CD14-positive monocyte (primary cell): ENCODE measurements around the gene GPR39. TPM values are rescaled to one million over a fixed set of nuclear protein-coding genes. Genes with fewer than 3 reads are reported as not detected.

Experiments used
- DNase-seq, 3 donors: peaks; one replicate each; pipeline ENCODE4 v3.0.0-alpha.2; 2011 to 2022
- H2AFZ ChIP-seq: 2 replicates; pipeline ENCODE4 v1.6.0; 2012; ENCODE audit warnings: mild to moderate bottlenecking, low read depth, low read length, inconsistent platforms; ENCODE audit not compliant: insufficient read depth, poor library complexity, severe bottlenecking
- H3K27ac ChIP-seq, 2 donors: 1 replicate in 1 of 2; 2 replicates in 1 of 2; pipeline ENCODE4 v1.5.1; 2012 to 2013; ENCODE audit warnings: low read length in 2 of 2, control low read depth in 1 of 2, inconsistent platforms in 1 of 2, low read depth in 1 of 2, mild to moderate bottlenecking in 1 of 2
- H3K27me3 ChIP-seq, 2 donors: one replicate each; pipeline versions ENCODE4 v1.6.0 to v1.6.1; 2011 to 2013; ENCODE audit warnings: low read length in 2 of 2; ENCODE audit not compliant: control insufficient read depth in 2 of 2, insufficient read depth in 2 of 2
- H3K36me3 ChIP-seq, 2 donors: replicated peaks in 1 of 2; 1 replicate in 1 of 2; 2 replicates in 1 of 2; pipeline versions ENCODE4 v1.5.1 to v1.6.1; 2012 to 2013; ENCODE audit warnings: low read length in 2 of 2, control low read depth in 1 of 2, inconsistent platforms in 1 of 2, mild to moderate bottlenecking in 1 of 2; ENCODE audit not compliant: insufficient read depth in 2 of 2, control insufficient read depth in 1 of 2
- H3K4me1 ChIP-seq, 2 donors: 1 replicate in 1 of 2; 2 replicates in 1 of 2; pipeline versions ENCODE4 v1.5.1 to v1.6.1; 2012 to 2013; ENCODE audit warnings: low read length in 2 of 2, control low read depth in 1 of 2, inconsistent platforms in 1 of 2, mild to moderate bottlenecking in 1 of 2, moderate library complexity in 1 of 2; ENCODE audit not compliant: insufficient read depth in 2 of 2, control insufficient read depth in 1 of 2
- H3K4me2 ChIP-seq: replicated peaks from 2 replicates; pipeline ENCODE3; 2012; ENCODE audit warnings: low read length, moderate library complexity, mild to moderate bottlenecking; ENCODE audit not compliant: poor library complexity, severe bottlenecking; ENCODE audit errors: extremely low read depth
- H3K4me3 ChIP-seq, 3 experiments: fragments of 200-600 bp in 1 of 3; sonication (generic) in 1 of 3; replicated peaks in 1 of 3; 1 replicate in 2 of 3; 2 replicates in 1 of 3; pipeline ENCODE4 v1.5.1; 2011 to 2013; ENCODE audit warnings: low read length in 3 of 3, mild to moderate bottlenecking in 3 of 3, control low read depth in 2 of 3, low read depth in 2 of 3, inconsistent platforms in 1 of 3, moderate library complexity in 1 of 3
- H3K79me2 ChIP-seq: 2 replicates; pipeline ENCODE4 v1.6.0; 2012; ENCODE audit warnings: mild to moderate bottlenecking, control low read depth, inconsistent platforms, low read length, moderate library complexity; ENCODE audit not compliant: insufficient read depth
- H3K9ac ChIP-seq: 2 replicates; pipeline ENCODE4 v1.6.0; 2017; ENCODE audit warnings: low read length, mild to moderate bottlenecking; ENCODE audit not compliant: insufficient read depth, poor library complexity, severe bottlenecking
- H3K9me3 ChIP-seq, 2 donors: replicated peaks in 1 of 2; 1 replicate in 1 of 2; 2 replicates in 1 of 2; pipeline versions ENCODE4 v1.5.1 to v1.6.1; 2012 to 2013; ENCODE audit warnings: low read length in 2 of 2, control low read depth in 1 of 2; ENCODE audit not compliant: control insufficient read depth in 1 of 2, insufficient read depth in 1 of 2
- H4K20me1 ChIP-seq: 2 replicates; pipeline ENCODE4 v1.6.0; 2012; ENCODE audit warnings: mild to moderate bottlenecking, low read length, control low read depth, moderate library complexity; ENCODE audit not compliant: insufficient read depth
- H3K27ac Mint-ChIP-seq, 7 donors: one replicate each; pipeline ENCODE4 v1.8.0; 2020; ENCODE audit warnings: mild to moderate bottlenecking in 7 of 7, mixed read lengths in 7 of 7, moderate library complexity in 6 of 7, inconsistent platforms in 2 of 7
- H3K27me3 Mint-ChIP-seq, 3 donors: one replicate each; pipeline ENCODE4 v1.8.0; 2021 to 2022; ENCODE audit warnings: low read depth in 3 of 3, mild to moderate bottlenecking in 3 of 3, mixed read lengths in 3 of 3, moderate library complexity in 3 of 3, inconsistent platforms in 1 of 3
- H3K36me3 Mint-ChIP-seq, 2 donors: one replicate each; pipeline ENCODE4 v1.8.0; 2020; ENCODE audit warnings: mixed read lengths in 2 of 2, inconsistent platforms in 1 of 2, mild to moderate bottlenecking in 1 of 2
- H3K4me1 Mint-ChIP-seq: one replicate; pipeline ENCODE4 v1.8.0; 2020; ENCODE audit warnings: mild to moderate bottlenecking, mixed read lengths
- H3K4me3 Mint-ChIP-seq, 2 donors: one replicate each; pipeline ENCODE4 v1.8.0; 2020; ENCODE audit warnings: mild to moderate bottlenecking in 2 of 2, mixed read lengths in 2 of 2, moderate library complexity in 1 of 2
- H3K9me3 Mint-ChIP-seq, 7 donors: one replicate each; pipeline ENCODE4 v1.8.0; 2020 to 2022; ENCODE audit warnings: mixed read lengths in 7 of 7, mild to moderate bottlenecking in 6 of 7, moderate library complexity in 6 of 7, inconsistent platforms in 2 of 7
- CTCF ChIP-seq: fragments of 200-600 bp; IDR thresholded peaks from one replicate; pipeline ENCODE4 v1.8.0; 2022; ENCODE audit warnings: antibody characterized with exemption, mild to moderate bottlenecking
- WGBS: methylation state at CpG from one replicate; pipeline ENCODE4 v1.1.5; 2013; ENCODE audit warnings: missing lambda C conversion rate; ENCODE audit not compliant: insufficient coverage; 5-methylcytosine and 5-hydroxymethylcytosine counted together
- intact Hi-C, 2 donors: fragments of 100-400 bp; cut with micrococcal nuclease; formaldehyde crosslinking; loops; one replicate each; pipeline versions ENCODE4 v1.15.0 to v1.15.1; 2023
- polyA plus RNA-seq, 3 donors: library from polyadenylated mRNA; depleted of rRNA in 1 of 3; unstranded in 2 of 3; stranded (reverse) in 1 of 3; fragments of 300-500 nt in 2 of 3; fragments of >200 nt in 1 of 3; fragmentation: Illumina TruSeq in 2 of 3; gene quantifications; 1 replicate in 2 of 3; 2 replicates in 1 of 3; pipeline ENCODE4 v1.2.3, GENCODE V29; 2012 to 2021

The GPR39 gene
- polyA plus RNA-seq, 3 donors = 0.12 TPM; not detected in 2

GRCh38 chr2:132372276-132372675 lies 44.3 kb upstream of the GPR39 start:
- peaks cover 39 to 48% of the 10 kb centered on the region in 2 donors for H3K4me1 ChIP-seq
- H3K4me2 ChIP-seq = peak overlapping the region; percentile 61
- H3K9ac ChIP-seq = no peak overlapping the region
- H3K79me2 ChIP-seq = no peaks in the 10 kb centered on the region
- H3K27me3 ChIP-seq = peaks cover 0 to 4% of the 10 kb centered on the region in 2 donors
- intact Hi-C loops = no loop called here
- peaks cover 2 to 13% (median 8%) of the 10 kb centered on the region in 7 donors for H3K9me3 Mint-ChIP-seq
- peak overlapping the region in 1 of 3 experiments; percentile 47 for H3K4me3 ChIP-seq
- H3K36me3 ChIP-seq = no peaks in the 10 kb centered on the region
- peaks cover 39% of the 10 kb centered on the region for H3K4me1 Mint-ChIP-seq
- peak overlapping the region in 4 of 7 donors; percentile 21 to 45 (median 30) for H3K27ac Mint-ChIP-seq
- DNase-seq = peak; percentile 18 to 43 (median 40)
- H4K20me1 ChIP-seq = no peaks in the 10 kb centered on the region
- H3K4me3 Mint-ChIP-seq = no peak overlapping the region
- TF ChIP-seq CTCF = no peak
- peak overlapping the region in 1 of 2 donors; percentile 74 for H3K27ac ChIP-seq
- H3K9me3 ChIP-seq = peaks cover 5 to 6% of the 10 kb centered on the region in 2 donors
- no CpG with 5 or more reads among the region's 3 CpGs for WGBS
- H3K36me3 Mint-ChIP-seq = no peaks in the 10 kb centered on the region
- H2AFZ ChIP-seq = peak overlapping the region; percentile 52
- peaks cover 0 to 9% (median 4%) of the 10 kb centered on the region in 3 donors for H3K27me3 Mint-ChIP-seq

GRCh38 chr2:132373391-132374135 lies 43.0 kb upstream of the GPR39 start:
- no peak overlapping the region for H3K9ac ChIP-seq
- peaks cover 5 to 6% of the 10 kb centered on the region in 2 donors for H3K9me3 ChIP-seq
- no peaks in the 10 kb centered on the region for H3K36me3 ChIP-seq
- H3K36me3 Mint-ChIP-seq = no peaks in the 10 kb centered on the region
- H3K4me2 ChIP-seq = no peak overlapping the region
- peaks cover 0 to 9% (median 4%) of the 10 kb centered on the region in 3 donors for H3K27me3 Mint-ChIP-seq
- no peaks in the 10 kb centered on the region for H4K20me1 ChIP-seq
- H3K4me1 Mint-ChIP-seq = peaks cover 39% of the 10 kb centered on the region
- peaks cover 39 to 48% of the 10 kb centered on the region in 2 donors for H3K4me1 ChIP-seq
- intact Hi-C loops = no loop called here
- no peak for DNase-seq
- H3K27me3 ChIP-seq = peaks cover 0 to 4% of the 10 kb centered on the region in 2 donors
- no peak overlapping the region for H2AFZ ChIP-seq
- peaks cover 2 to 13% (median 8%) of the 10 kb centered on the region in 7 donors for H3K9me3 Mint-ChIP-seq
- H3K79me2 ChIP-seq = no peaks in the 10 kb centered on the region
- TF ChIP-seq CTCF = no peak
- H3K27ac Mint-ChIP-seq = peak overlapping the region in 1 of 7 donors; percentile 70
- no peak overlapping the region for H3K4me3 Mint-ChIP-seq
- WGBS = 72% methylated on average over 2 of the region's 5 CpGs
- H3K4me3 ChIP-seq = no peak overlapping the region
- H3K27ac ChIP-seq = peak overlapping the region in 1 of 2 donors; percentile 18
